HG03378 (cell line): ENCODE data around the gene BCAS1.
A peak's percentile ranks its signal among the peaks of the same experiment; 100 is the strongest.
"Not testable (repeated sequence)": the region's sequence is repeated elsewhere in the genome, so short reads cannot be mapped to it uniquely, and the experiment has no call there.

ENCODE experiments used
- ATAC-seq: cut with Tn5 transposase; IDR thresholded peaks from one replicate; pipeline ENCODE4 v1.9.1; 2021; ENCODE audit warnings: mild to moderate bottlenecking, moderate library complexity; ENCODE audit not compliant: unreplicated experiment

Gene BCAS1

GRCh38 chr20:53932655-53933192, 137.7 kb downstream of the BCAS1 start:
- ATAC-seq, result not testable (repeated sequence)

DNA sequence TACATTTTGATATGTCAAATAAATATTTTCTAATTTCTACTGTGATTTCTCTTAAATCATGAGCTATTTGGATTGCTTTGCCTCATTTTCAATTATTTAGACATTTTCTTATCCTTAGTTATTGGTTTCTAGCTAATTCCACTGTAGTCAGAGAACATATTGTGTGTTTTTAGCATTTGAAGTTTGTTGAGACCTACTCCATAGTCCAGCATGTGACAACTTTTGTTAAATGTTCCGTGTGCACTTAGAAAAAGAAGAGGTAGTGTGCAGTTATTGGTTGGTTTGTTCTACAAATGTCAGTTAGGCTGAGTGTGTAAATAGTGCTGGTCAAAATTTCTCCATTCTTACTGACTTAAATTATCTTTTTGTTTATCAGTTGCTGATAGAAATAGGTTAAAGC, 138.8 kb downstream of the BCAS1 start:
- ATAC-seq, result no peak

DNA sequence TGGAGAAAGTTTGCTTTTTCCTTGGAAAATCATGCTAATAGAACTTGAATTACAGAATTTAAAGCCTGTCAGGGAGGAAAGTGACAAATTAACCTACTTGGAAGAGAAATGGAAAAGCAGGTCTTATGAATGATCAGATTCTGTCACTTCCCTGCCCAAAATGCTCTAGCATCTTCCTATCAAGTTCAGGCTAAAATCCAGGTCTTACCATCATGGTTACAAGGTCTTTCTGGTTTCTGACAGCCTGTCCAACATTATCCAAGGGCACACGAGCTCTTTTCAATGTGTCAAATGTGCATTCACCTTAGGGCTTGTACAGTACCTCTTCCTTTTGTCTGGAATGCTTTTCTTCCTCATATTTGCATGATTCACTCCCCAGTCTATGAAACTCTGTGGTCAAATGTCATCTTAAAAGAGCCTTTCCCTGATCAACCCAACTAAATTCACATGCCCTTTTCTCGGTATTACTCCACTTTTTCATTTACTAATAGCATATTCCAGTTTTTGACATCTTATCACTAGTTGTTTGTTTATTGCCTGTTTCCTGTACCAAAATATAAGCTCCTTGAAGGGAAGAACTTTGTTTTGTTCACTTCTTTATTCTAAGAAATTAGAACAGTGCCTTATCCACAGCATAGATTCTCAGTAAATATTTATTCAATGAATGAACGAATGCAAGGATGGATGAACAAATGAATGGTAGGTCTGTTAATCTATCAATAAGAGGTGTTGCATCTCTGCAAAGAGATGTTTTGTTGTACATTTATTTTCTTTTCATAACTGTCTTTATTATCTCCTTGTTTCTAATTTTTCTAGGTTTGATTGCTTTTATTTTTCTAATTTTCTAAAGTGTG, 139.5 kb downstream of the BCAS1 start:
- ATAC-seq, result no peak

- peak; percentile 60 for ATAC-seq
Measured at GRCh38 chr20:53929974-53930650, 140.3 kb downstream of the BCAS1 start.

GRCh38 chr20:53929399-53929798, 141.0 kb downstream of the BCAS1 start:
- ATAC-seq, result no peak

DNA sequence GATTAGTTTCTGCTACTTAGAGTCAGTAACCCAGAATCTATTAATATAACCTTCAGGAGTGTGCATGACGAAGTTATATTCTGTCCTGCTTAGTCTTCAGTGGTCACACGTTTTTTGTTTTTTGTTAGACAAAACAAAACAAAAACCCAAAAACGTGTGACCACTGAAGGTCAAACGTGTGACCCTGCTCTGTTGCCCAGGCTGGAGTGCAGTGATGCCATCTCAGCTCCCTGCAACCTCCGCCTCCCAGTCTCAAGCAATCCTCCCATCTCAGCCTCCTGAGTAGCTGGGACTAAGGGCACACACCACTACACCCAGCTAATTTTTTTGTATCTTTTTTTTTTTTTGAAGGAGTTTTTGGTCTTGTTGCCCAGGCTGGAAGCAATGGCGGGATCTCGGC, 142.4 kb downstream of the BCAS1 start:
- no peak for ATAC-seq

DNA sequence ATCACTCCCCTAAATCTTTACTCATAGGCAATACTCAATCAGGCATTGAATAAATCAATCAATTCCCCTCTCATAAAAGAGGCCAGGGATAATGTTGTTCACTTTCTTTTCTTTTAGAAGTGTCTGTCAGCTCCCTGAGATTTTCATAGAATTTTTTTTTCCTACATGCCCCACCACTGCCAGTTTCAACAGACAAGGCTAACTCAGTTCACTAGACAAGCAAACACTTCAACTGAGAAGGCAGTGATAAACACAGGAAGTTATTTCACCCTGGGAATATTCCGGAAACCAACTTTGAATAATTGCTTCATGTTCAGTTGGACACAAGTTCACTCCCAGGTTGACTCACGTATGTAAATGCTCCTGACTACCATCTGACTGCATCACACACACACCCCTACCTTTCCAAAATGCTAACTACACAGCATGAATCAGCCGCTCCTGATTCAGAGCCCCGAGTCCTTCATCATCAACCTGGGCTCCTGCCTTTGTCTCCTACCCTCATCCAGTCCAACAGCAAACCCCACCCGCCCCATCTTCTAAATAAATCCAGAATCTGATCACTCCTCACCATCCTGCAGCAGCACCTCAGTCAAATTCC, 143.9 kb downstream of the BCAS1 start:
- ATAC-seq, result peak; percentile 67

DNA sequence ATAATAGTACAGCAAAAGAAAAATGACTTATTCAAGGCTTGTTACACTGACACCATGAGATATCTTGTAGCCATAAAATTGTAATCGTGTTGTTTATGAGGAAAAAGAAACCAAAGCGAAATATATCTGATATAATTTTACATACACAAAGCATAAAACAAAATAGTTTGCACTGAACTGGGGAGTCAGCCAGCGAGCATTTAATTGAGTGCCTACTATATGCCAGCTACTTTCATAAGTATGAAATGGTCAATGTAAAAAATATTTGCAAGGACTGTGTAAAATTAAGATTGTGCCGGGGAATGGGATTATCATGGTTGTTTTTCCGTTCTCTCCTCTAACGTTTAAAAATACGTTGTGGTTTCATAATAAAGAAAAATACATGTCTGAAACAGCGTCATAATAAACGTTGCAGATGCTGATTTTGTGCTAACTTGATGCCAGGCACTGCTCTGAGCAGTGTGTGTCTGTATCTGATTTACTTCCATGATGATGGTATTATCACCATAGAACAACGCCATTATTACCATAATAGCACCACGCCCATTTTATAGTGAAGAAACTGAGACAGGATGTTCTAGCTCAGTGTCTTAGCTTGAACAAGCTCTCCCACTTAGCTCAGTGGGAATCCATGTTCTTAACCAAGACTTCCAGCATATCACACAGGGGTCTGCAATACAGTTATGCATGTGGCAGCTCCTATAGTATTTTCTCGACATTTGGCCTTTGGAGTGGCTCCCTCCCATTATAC, 144.6 kb downstream of the BCAS1 start:
- no peak for ATAC-seq

DNA sequence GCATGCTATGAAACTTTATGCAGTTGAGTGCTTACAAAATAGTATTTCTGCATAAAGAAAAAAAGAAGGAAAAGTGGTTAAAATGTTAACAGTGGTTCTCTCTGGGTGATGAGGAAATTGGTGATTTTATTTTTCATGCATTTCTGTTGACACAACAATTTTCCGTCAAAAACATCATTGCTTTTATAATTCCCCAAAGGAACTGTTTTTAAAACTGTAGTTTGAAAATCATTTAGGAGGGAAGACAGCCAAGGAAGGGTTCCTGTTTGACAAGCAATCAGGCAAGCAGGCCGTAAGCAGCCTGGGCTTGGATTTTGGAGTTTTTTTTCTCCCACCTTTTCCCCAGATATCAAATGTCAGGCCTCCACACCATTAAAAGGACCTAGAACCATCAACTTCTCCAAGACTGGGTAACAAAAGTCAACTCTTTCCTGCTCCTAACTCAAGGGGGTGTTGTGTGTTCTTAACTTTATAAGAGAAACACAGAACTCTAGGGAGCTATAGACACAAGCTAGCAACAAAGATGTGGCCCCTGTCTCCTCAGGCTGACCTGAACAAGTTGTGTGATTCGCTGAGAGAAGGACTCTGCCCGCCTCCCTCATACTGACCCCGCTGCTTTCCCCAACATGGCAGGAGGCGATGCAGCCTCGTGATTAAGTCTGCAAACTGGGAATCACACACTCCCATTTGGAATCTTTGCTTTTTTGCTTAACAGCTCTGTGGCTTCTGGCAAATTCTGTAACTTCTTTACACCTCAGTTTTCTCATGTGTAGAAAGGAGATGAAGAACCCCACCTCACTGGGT, 146.6 kb downstream of the BCAS1 start:
- no peak for ATAC-seq

DNA sequence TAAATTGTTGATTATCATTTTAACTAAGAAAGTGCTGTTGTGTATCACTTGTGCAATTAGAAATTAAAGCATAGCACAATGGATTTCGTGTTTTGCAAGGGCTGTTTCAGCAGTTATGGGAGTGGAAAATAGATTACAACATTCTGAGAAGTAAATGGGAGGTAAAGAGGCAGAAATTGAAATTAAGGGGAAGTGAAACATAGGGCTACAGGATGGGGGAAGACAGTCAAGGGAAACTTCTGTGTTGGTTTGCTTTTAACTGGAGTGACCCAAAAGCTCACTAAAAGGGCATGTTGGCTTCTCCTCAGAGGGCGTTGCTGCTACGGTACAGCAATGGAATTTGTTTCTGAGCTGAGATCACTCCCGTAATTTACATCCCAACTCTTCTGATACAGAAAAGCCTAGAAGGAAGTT, 147.5 kb downstream of the BCAS1 start:
- peak; percentile 58 for ATAC-seq

DNA sequence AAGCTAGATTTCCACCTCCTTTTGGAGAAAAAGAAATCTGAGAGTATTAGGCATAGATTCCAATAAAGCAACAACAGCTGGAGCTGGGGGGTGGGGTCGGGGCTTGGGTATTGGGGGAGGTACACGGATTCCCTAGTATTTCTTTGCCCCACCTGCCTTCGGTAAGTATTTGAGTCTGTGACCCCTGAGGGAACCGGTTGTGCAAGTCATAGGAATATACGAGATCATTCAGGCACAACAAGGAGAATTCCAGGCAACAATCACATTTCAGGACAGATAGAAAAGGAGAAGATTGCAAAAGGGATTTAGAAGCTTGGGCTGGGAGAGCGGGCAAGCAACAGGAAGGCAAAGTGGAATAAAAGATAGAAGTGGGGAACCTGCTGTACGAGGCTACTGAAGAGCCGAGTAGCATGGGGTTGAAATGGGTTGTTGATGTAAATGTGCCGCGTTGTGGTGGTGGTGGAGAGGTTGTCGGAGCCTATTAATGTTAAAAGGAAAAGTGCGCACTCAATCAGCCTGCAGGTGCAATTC, 148.9 kb downstream of the BCAS1 start:
- no peak for ATAC-seq

- no peak for ATAC-seq
Measured at GRCh38 chr20:53920647-53921245, 149.6 kb downstream of the BCAS1 start.

DNA sequence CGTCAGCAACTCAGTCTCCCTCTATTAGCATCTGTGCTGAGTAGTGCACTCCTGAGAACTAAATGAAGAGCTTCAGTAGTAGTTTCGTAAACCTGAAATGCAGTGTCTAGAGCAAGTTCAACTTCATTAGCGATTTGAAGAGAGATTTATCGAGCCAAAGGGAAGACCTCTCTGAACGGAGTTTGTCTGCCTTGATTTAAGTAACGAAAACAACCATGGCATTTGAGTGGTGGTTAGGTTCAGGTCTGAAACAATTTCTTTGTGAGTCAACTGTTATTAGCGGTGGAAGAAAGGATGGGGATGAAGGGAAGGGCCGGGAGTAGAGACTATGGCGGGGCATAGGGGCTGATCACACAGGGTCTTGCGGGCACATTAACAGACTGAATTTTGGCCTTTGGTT, 150.5 kb downstream of the BCAS1 start:
- no peak for ATAC-seq

DNA sequence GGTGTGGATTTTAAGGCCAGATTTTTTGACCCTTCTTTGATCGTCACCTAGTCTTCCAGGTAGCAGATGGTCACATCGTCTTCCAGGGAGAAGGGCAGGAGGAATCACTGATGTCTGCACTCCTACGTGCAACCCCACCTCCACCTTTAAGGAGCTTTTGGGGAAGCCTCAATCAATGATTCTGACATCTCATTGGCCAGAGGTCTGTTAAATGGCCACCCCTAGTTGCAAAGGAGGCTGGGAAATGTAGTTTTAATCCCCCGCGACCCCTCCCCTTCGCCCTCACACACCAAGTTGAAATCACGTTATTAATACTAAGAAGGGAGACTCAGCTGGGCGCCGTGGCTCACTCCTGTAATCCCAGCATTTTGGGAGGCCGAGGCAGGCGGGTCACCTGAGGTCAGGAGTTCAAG, 151.4 kb downstream of the BCAS1 start:
- no peak for ATAC-seq

DNA sequence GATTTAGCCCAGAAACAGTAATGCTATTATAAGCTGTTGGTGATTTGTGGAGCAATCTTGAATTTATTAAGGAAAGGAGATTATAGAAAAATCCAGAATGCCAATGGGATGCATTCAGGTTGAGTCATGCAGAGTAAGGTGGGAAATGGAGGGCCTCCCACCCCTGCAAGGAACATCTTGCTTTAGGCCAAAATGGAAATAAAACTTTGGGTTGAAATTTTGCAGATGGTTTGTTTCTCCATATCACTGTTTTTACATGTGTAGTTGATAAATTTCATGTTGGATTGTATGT, 152.4 kb downstream of the BCAS1 start:
- no peak for ATAC-seq

DNA sequence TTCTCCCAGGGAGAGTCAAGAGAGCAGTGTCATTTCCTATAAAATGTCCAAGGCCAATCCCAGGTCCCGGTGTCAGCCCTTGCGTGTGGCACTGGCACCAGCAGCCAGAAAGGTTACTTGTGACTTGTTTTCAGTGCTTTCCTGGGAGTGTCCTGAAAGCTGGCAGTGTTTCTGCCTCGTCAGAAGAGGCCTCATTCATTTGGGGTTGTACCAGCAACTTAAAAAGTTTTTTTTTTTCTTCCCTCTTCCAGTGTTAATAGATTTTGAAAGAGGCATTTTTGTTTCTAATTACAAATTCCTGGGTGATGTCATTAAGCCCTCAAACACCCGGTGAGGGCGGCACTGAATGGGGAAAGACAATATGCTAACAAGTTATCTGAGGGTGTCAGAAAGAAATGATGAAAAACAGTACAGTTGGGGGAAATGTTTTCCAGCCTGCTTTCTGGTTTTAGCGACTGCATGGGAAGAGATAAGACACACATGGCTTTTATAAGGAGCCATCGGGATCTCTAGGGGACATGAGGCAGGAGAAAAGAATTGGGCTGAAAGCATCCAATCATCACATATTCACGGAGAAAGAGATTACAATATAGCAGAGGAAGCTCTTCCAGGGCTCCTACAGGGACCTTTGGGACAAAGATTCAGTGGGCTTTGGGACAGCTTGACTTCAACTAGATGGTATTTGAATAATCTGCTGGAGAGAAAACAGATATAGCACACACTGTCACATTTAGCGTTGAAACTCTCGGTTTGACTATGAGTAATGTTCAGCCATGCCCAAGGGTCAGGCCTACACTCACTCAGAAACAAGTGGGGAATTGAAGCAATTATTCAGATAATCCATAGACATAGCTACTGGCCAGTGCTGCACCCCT, 153.0 kb downstream of the BCAS1 start:
- ATAC-seq, result peak; percentile 77

DNA sequence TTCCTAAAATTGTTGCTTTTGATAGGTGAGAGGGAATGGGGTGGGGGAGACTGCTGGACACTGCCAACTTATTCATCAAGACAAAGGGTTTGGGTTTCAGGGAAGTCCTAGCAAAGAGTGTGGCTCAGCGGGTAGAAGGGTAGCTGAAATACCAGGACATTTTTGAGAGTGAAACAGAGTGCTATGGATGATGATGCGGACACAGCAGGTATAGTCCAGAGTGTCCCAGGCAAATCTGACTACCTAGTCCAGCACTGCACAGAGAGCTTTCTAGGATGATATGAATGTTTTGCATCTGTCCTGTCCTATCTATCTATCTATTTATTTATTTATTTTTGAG, 154.3 kb downstream of the BCAS1 start:
- no peak for ATAC-seq

- ATAC-seq, result peak; percentile 44
Measured at GRCh38 chr20:53915446-53916172, 154.8 kb downstream of the BCAS1 start.
